HG02981 (cell line): ENCODE results near the gene PDIA6.
"Not testable (repeated sequence)": the region's sequence is repeated elsewhere in the genome, so short reads cannot be mapped to it uniquely, and the experiment has no call there.

Experiments used
- ATAC-seq: cut with Tn5 transposase; IDR thresholded peaks from one replicate; pipeline ENCODE4 v1.9.1; 2021; ENCODE audit warnings: mild to moderate bottlenecking, moderate library complexity; ENCODE audit not compliant: unreplicated experiment

Gene PDIA6

GRCh38 chr2:10811517-10811916, 1.1 kb downstream of the PDIA6 start:
- no peak for ATAC-seq

- peak; percentile 37 for ATAC-seq
These were observed 2.1 kb downstream of the PDIA6 start for GRCh38 chr2:10810202-10811161.

GRCh38 chr2:10806543-10806942, 6.0 kb downstream of the PDIA6 start:
- no peak for ATAC-seq

GRCh38 chr2:10805990-10806389, 6.6 kb downstream of the PDIA6 start:
- ATAC-seq: not testable (repeated sequence)

DNA sequence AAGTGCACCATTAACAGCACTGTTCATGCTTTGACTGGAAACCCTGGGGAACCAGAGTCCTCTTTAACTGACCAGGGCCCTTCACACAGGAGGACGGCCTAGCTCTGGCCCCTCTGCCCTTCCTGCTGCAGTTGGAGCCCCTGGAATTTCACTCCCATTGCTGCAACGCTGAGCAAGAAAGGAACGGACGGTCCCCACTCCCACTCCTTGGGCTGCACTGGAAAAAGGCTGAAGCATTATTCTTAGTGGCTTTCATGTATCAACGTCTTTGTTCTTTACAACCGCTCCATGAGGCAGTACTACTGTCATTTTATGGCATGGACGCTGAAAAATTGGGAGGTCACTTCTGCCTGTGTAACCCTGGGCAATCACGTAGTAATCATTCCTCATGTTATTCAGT, 9.9 kb downstream of the PDIA6 start:
- no peak for ATAC-seq

DNA sequence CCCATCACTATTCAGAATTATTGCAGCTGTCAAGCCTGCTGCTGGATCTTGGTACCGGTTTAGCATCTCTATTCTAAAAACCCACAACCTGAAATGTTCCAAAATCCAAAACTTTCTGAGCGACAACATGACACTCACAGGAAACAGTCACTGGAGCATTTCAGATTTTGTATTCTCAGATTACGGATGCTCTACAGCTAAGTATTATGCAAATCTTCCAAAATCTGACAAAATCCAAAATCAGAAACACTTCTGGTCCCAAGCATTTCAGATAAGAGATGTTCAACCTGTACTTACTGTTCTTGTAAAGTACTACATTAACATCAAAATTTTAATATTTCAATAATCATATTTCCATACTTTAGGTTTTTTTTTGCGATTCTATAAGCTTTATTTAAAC, 12.4 kb downstream of the PDIA6 start:
- no peak for ATAC-seq

DNA sequence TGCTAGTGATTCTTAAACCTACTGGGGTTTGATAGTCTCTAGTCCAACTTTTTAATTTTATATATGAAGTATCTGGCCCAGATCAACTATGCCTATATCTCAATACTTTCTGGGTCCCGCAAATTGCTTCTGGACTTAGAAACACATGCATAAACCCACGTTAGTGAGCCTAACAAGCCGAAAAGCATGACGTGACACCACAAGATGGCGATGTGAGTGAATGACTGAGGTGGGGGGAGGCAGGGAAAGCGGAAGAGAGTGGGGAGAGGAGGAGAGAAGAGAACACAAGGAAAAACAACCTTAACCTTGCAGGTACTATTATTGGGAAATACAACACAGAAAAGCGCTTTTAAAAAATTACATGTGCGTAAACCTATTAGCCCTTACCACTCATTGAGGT, 13.8 kb downstream of the PDIA6 start:
- ATAC-seq: no peak

- no peak for ATAC-seq
These were observed 15.9 kb downstream of the PDIA6 start for GRCh38 chr2:10796703-10797102.

GRCh38 chr2:10795508-10796046, 17.0 kb downstream of the PDIA6 start:
- ATAC-seq: no peak

DNA sequence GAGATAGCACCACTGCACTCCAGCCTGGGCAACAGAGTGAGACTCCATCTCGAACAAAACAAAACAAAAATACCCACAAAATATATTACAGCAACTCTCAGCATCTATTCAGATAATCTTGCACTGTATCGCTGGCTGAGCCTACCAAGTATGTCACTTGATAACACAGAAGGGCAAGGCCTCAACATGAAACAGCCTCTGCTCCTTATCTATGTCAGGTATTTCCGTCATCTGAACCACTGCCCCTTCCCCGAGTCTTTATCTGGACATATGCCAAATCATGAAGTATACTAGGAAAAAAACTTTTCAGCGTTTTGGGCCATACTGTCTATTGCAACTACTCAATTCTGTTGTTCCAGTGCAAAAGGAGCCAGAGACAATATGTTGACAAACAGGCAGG, 17.7 kb downstream of the PDIA6 start:
- ATAC-seq: no peak

- ATAC-seq: no peak
These were observed 18.8 kb downstream of the PDIA6 start for GRCh38 chr2:10793816-10794215.

DNA sequence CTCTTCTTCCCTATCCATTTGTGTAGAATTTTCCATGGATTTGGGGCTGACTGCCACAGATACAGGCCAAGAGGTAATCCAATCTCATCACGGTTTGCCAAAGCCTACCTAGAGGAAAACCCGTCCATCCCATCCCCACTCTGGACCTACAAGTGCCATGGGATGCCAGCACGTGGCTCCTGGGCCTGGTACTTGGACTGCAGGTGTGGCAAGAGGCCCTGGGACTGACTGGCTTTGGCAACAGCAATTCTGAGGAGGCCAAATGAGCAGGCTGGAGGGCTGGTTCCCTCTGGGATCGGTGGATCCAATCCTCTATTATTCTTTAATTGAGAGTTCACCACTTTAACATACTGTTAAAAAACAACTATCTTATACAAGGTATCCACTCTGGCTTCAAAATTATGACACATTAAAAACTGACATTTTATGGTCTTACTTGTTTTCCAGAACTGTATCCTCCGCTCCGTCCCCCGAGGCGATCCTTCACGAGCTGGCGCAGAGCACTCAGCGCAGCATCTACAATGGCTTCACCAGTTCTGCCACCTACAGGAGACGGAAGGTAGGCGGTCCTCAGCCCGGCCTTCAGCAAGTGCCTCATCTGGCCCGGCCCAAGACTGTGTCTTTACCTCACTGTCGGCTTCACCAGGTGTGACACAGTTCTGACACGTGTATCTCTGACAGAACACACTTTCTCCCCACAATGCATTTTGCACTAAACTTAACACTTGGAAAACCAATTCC, 19.8 kb downstream of the PDIA6 start:
- ATAC-seq: no peak

GRCh38 chr2:10792001-10792634, 20.5 kb downstream of the PDIA6 start:
- ATAC-seq: peak; percentile 34

- peak; percentile 79 for ATAC-seq
These were observed 22.2 kb downstream of the PDIA6 start for GRCh38 chr2:10790228-10790973.

DNA sequence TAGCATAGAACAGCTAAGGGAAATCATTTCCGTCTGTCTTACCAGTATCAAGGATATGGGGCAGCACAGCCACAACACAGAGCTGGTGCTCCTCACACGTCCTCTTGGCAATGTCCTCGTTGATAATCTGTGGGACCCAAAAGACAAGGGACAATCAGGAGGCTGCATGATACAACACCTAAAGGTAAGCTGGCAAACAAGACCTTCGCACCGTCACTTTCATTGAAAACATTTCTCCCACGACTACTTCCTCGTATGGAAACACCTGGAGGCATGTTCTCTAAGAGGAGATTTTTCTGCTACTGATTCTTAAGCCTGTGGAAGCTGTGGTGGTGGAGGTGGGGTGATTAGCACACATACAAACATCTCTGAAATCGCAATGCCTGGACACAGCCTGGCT, 23.7 kb downstream of the PDIA6 start:
- no peak for ATAC-seq

GRCh38 chr2:10787176-10787968, 25.2 kb downstream of the PDIA6 start:
- ATAC-seq: no peak

DNA sequence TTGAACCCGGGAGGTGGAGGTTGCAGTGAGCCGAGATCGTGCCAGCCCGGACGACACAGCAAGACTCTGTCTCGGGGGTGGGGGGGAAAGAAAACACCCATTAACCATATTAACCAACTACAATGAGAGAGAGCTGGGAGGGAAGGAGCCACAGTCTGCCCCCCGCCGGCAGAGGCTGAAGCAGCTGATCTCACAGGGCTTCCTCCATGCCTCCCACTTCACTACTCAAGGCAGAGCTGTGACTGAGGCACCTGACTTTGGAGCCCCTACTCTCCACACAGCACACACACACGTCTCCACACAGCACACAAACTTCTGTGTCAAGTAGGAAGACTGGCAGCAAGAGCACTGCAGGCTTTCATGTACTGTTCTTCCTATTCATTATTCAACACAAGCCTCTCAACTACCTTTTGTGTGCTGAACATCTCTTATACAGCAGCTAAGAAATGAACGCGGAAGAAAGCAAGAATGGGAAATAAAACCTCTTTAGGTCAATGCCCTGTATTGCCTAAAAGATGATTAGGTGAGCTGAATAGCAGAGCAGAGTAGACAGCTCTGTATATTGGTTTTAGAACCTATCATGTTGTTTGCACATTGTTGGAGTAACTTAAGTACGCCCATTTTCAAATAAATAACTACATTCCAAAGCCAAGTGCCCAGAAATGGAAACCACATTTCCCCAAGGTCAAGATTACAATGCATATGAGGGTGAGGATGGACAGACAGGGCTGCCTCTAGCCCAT, 26.2 kb downstream of the PDIA6 start:
- ATAC-seq: no peak

DNA sequence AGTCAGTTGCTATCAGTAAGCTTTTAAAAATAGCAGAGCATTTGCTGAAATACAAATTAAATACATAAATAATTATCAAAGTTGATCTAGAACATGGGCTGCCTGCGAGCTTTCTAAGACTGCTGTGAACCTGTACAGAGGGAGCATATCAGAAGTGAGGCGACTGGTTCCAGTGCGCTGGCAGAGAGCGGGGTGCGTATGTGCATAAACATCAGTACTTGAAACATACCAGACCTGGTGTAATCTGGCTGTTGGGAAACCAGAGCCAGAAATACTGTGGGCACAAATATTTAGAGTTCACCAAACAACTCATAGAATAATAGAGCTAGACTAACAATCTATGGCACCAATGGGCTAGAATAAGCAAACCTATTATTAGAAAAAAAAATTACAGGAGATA, 27.3 kb downstream of the PDIA6 start:
- no peak for ATAC-seq

- ATAC-seq: no peak
These were observed 27.9 kb downstream of the PDIA6 start for GRCh38 chr2:10784719-10785118.
